Bladder microvascular endothelial cell (primary cell): ENCODE data around the gene MEPCE. TPM values are rescaled to one million over a fixed set of nuclear protein-coding genes. Genes with fewer than 3 reads are reported as not detected.

Experiments
- total RNA-seq: library from RNA; depleted of rRNA; stranded (reverse); fragments of >200 nt; gene quantifications from 2 replicates; pipeline ENCODE4 v1.2.3, GENCODE V29; 2014

MEPCE gene
- 34.2 and 54.1 TPM in 2 replicates for total RNA-seq

GRCh38 chr7:100429637-100430492 lies at the start of gene MEPCE:
Gene MEPCE, plus strand, starts transcription at chr7:100429831. Its CDS starts 188 bp downstream, at chr7:100430019.

GRCh38 chr7:100428199-100428966 lies 1.2 kb upstream of the MEPCE start, which contains the start of gene ZCWPW1:
Gene ZCWPW1, minus strand, starts transcription at chr7:100428703. Its CDS starts 8,054 bp downstream, at chr7:100420649.

GRCh38 chr7:100464210-100464660 lies 34.6 kb downstream of the MEPCE start, which contains the start of gene SPACDR:
Gene SPACDR, minus strand, starts transcription at chr7:100464260. Its CDS starts 235 bp downstream, at chr7:100464025.

GRCh38 chr7:100478958-100479660 lies 49.5 kb downstream of the MEPCE start, which contains the start of gene TSC22D4:
Gene TSC22D4, minus strand, starts transcription at chr7:100479214. Its CDS starts 1,176 bp downstream, at chr7:100478038.

Other genes starting within 250 kb of the MEPCE start
- gene PVRIG, start 209.9 kb upstream of the MEPCE start, total RNA-seq: not detected in 2 replicates
- not detected in 2 replicates for gene SPDYE3, start 122.1 kb upstream of the MEPCE start, total RNA-seq
- gene PILRB, start 71.7 kb upstream of the MEPCE start, total RNA-seq: 7.3 and 21.3 TPM in 2 replicates
- 0.06 and 0.16 TPM in 2 replicates for gene PILRA, start 56.3 kb upstream of the MEPCE start, total RNA-seq
- gene ZCWPW1, start 1.1 kb upstream of the MEPCE start, total RNA-seq: 0.94 and 1.1 TPM in 2 replicates
- gene PPP1R35, start 6.7 kb downstream of the MEPCE start, total RNA-seq: 8.6 and 17.3 TPM in 2 replicates
- 0.32 and 0.38 TPM in 2 replicates for gene SPACDR, start 34.4 kb downstream of the MEPCE start, total RNA-seq
- gene TSC22D4, start 49.4 kb downstream of the MEPCE start, total RNA-seq: 21.3 and 24.8 TPM in 2 replicates
- 2.5 and 2.6 TPM in 2 replicates for gene NYAP1, start 54.1 kb downstream of the MEPCE start, total RNA-seq
- gene AGFG2, start 109.4 kb downstream of the MEPCE start, total RNA-seq: 25.1 and 33.2 TPM in 2 replicates
- gene SAP25, start 144.1 kb downstream of the MEPCE start, total RNA-seq: not detected in 2 replicates
- 7.3 and 8.6 TPM in 2 replicates for gene LRCH4, start 156.3 kb downstream of the MEPCE start, total RNA-seq
- gene FBXO24, start 156.5 kb downstream of the MEPCE start, total RNA-seq: 0.25 TPM in 1 of 2 replicates, not detected in the other
- 0.38 and 0.49 TPM in 2 replicates for gene PCOLCE, start 172.5 kb downstream of the MEPCE start, total RNA-seq
- 5.3 and 7.6 TPM in 2 replicates for gene MOSPD3, start 182.7 kb downstream of the MEPCE start, total RNA-seq
- under 0.01 and 0.57 TPM in 2 replicates for gene TFR2, start 211.7 kb downstream of the MEPCE start, total RNA-seq
- gene ACTL6B, start 226.6 kb downstream of the MEPCE start, total RNA-seq: not detected in 2 replicates
- gene GNB2, start 243.9 kb downstream of the MEPCE start, total RNA-seq: 79.8 and 102 TPM in 2 replicates